BE2C (cell line): ENCODE measurements around the gene DOCK2.

Source experiments
- DNase-seq: peaks from one replicate; pipeline ENCODE4 v3.0.0-alpha.2; 2020
- H3K27me3 ChIP-seq: fragments of 250-450 bp; sonication (Bioruptor Pico); 2 replicates; pipeline ENCODE4 v1.5.1; 2020; ENCODE audit warnings: mild to moderate bottlenecking
- H3K36me3 ChIP-seq: fragments of 250-450 bp; sonication (Bioruptor Pico); 2 replicates; pipeline ENCODE4 v1.5.1; 2020; ENCODE audit warnings: mild to moderate bottlenecking
- H3K4me1 ChIP-seq: fragments of 250-450 bp; sonication (Bioruptor Pico); 2 replicates; pipeline ENCODE4 v1.5.1; 2020
- H3K4me3 ChIP-seq: 2 replicates; pipeline ENCODE4 v1.5.1; 2011; ENCODE audit warnings: low read depth, low read length
- H3K9me3 ChIP-seq: fragments of 250-450 bp; sonication (Bioruptor Pico); 2 replicates; pipeline ENCODE4 v1.5.1; 2020
- CTCF ChIP-seq: IDR thresholded peaks from 2 replicates; pipeline ENCODE4 v1.5.1; 2012; ENCODE audit warnings: mild to moderate bottlenecking, low read depth, low read length

The DOCK2 gene

GRCh38 chr5:169688106-169688505, 51.0 kb downstream of the DOCK2 start:
- no peaks in the 10 kb centered on the region; the same call in 1 of the 2 replicates for H3K27me3 ChIP-seq
- no peak overlapping the region for H3K4me3 ChIP-seq
- H3K4me1 ChIP-seq: no peaks in the 10 kb centered on the region
- no peaks in the 10 kb centered on the region for H3K9me3 ChIP-seq
- no peak for TF ChIP-seq CTCF
- H3K36me3 ChIP-seq: no peaks in the 10 kb centered on the region
- no peak for DNase-seq

GRCh38 chr5:169691471-169691870, 54.4 kb downstream of the DOCK2 start:
- no peak overlapping the region for H3K4me3 ChIP-seq
- H3K27me3 ChIP-seq: peaks cover 10% of the 10 kb centered on the region
- no peaks in the 10 kb centered on the region for H3K9me3 ChIP-seq
- TF ChIP-seq CTCF: no peak
- no peaks in the 10 kb centered on the region; the same call in 1 of the 2 replicates for H3K4me1 ChIP-seq
- no peak for DNase-seq
- no peaks in the 10 kb centered on the region for H3K36me3 ChIP-seq

- no peaks in the 10 kb centered on the region; the same call in 1 of the 2 replicates for H3K4me1 ChIP-seq
Observed at GRCh38 chr5:169694091-169694625, 57.1 kb downstream of the DOCK2 start.

GRCh38 chr5:169695025-169695625, 58.0 kb downstream of the DOCK2 start:
- no peaks in the 10 kb centered on the region for H3K36me3 ChIP-seq
- no peak for DNase-seq
- peaks cover 16% of the 10 kb centered on the region for H3K27me3 ChIP-seq
- no peak for TF ChIP-seq CTCF
- no peaks in the 10 kb centered on the region; the same call in 1 of the 2 replicates for H3K4me1 ChIP-seq
- no peak overlapping the region for H3K4me3 ChIP-seq
- H3K9me3 ChIP-seq: no peaks in the 10 kb centered on the region

More at GRCh38 chr5:169694091-169694625, 57.1 kb downstream of the DOCK2 start:
- peaks cover 16% of the 10 kb centered on the region for H3K27me3 ChIP-seq
- DNase-seq: no peak
- H3K36me3 ChIP-seq: no peaks in the 10 kb centered on the region
- no peaks in the 10 kb centered on the region for H3K9me3 ChIP-seq
- H3K4me3 ChIP-seq: no peak overlapping the region
- TF ChIP-seq CTCF: no peak

- TF ChIP-seq CTCF: no peak
- no peak for DNase-seq
- Histone ChIP-seq H3K27me3 (peaks cover 16% of the 10 kb centered on the region), H3K36me3 (no peaks in the 10 kb centered on the region), H3K9me3 (no peaks in the 10 kb centered on the region), H3K4me1 (no peaks in the 10 kb centered on the region; the same call in 1 of the 2 replicates), H3K4me3 (no peak overlapping the region)
Observed at GRCh38 chr5:169695919-169696490, 58.9 kb downstream of the DOCK2 start.
